ENCODE results near the gene ANTXR1. TPM values are rescaled to one million over a fixed set of nuclear protein-coding genes. Genes with fewer than 3 reads are reported as not detected.
A peak's percentile ranks its signal among the peaks of the same experiment; 100 is the strongest.

The ANTXR1 gene
- total RNA-seq, 1 donor from 2014 or later, result 61.1 TPM

GRCh38 chr2:69177785-69178636 is 165.0 kb downstream of the ANTXR1 start:
- peak overlapping the region; percentile 26 for H3K4me3 Mint-ChIP-seq
- no peaks in the 10 kb centered on the region for H3K9me3 Mint-ChIP-seq
- peaks cover 20% of the 10 kb centered on the region for H3K36me3 Mint-ChIP-seq (ENCODE audit: low read depth)
- peak; percentile 21 for DNase-seq (ENCODE audit: low read depth, low spot score)
- TF ChIP-seq, protein P1, sequence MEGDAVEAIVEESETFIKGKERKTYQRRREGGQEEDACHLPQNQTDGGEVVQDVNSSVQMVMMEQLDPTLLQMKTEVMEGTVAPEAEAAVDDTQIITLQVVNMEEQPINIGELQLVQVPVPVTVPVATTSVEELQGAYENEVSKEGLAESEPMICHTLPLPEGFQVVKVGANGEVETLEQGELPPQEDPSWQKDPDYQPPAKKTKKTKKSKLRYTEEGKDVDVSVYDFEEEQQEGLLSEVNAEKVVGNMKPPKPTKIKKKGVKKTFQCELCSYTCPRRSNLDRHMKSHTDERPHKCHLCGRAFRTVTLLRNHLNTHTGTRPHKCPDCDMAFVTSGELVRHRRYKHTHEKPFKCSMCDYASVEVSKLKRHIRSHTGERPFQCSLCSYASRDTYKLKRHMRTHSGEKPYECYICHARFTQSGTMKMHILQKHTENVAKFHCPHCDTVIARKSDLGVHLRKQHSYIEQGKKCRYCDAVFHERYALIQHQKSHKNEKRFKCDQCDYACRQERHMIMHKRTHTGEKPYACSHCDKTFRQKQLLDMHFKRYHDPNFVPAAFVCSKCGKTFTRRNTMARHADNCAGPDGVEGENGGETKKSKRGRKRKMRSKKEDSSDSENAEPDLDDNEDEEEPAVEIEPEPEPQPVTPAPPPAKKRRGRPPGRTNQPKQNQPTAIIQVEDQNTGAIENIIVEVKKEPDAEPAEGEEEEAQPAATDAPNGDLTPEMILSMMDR (conservative IDR thresholded peaks at IDR 0.05), result no peak
- peaks cover 15% of the 10 kb centered on the region for H3K4me1 Mint-ChIP-seq
- no peaks in the 10 kb centered on the region for H3K27me3 Mint-ChIP-seq (ENCODE audit: low read depth)
- peak overlapping the region; percentile 93 for H3K27ac Mint-ChIP-seq (ENCODE audit: unreplicated experiment)

GRCh38 chr2:69178756-69179155 is 165.8 kb downstream of the ANTXR1 start:
- H3K4me3 Mint-ChIP-seq, result no peak overlapping the region
- no peak for DNase-seq (ENCODE audit: low read depth, low spot score)
- H3K36me3 Mint-ChIP-seq (ENCODE audit: low read depth), result peaks cover 24% of the 10 kb centered on the region
- peaks cover 15% of the 10 kb centered on the region for H3K4me1 Mint-ChIP-seq
- no peak overlapping the region for H3K27ac Mint-ChIP-seq (ENCODE audit: unreplicated experiment)
- no peaks in the 10 kb centered on the region for H3K27me3 Mint-ChIP-seq (ENCODE audit: low read depth)
- TF ChIP-seq, protein P1 (conservative IDR thresholded peaks at IDR 0.05), result no peak
- H3K9me3 Mint-ChIP-seq, result no peaks in the 10 kb centered on the region

DNA sequence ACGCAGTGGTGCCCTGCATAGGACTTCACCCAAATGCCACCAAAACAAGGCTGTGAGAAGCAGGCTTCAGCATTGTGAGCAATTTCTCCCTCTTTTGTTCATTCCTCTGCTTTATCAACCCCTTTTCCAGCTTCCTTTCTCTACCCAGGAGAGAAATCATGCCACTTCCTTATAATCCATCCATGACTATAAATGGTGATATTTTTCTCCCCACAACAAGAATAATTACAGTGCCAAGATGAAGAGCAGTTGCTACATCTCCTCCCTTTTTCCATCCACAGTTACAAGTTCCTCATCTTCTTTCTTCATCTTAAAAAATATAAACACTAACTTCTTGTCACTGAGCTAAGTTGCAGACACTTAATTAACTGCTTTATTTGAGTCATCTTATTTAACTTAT is 167.2 kb downstream of the ANTXR1 start:
- TF ChIP-seq, protein P1 (conservative IDR thresholded peaks at IDR 0.05), result no peak
- Mint-ChIP-seq H3K36me3 (ENCODE audit: low read depth) (peaks cover 35% of the 10 kb centered on the region), H3K27ac (ENCODE audit: unreplicated experiment) (no peak overlapping the region), H3K4me1 (peaks cover 15% of the 10 kb centered on the region), H3K9me3 (no peaks in the 10 kb centered on the region), H3K27me3 (ENCODE audit: low read depth) (no peaks in the 10 kb centered on the region), H3K4me3 (no peak overlapping the region)
- DNase-seq (ENCODE audit: low read depth, low spot score), result no peak

GRCh38 chr2:69180974-69181373 is 168.0 kb downstream of the ANTXR1 start:
- Mint-ChIP-seq H3K27ac (ENCODE audit: unreplicated experiment) (no peak overlapping the region), H3K27me3 (ENCODE audit: low read depth) (no peaks in the 10 kb centered on the region), H3K36me3 (ENCODE audit: low read depth) (peaks cover 37% of the 10 kb centered on the region), H3K4me1 (peaks cover 15% of the 10 kb centered on the region), H3K9me3 (no peaks in the 10 kb centered on the region), H3K4me3 (no peak overlapping the region)
- DNase-seq (ENCODE audit: low read depth, low spot score), result no peak
- TF ChIP-seq, protein P1 (conservative IDR thresholded peaks at IDR 0.05), result no peak

DNA sequence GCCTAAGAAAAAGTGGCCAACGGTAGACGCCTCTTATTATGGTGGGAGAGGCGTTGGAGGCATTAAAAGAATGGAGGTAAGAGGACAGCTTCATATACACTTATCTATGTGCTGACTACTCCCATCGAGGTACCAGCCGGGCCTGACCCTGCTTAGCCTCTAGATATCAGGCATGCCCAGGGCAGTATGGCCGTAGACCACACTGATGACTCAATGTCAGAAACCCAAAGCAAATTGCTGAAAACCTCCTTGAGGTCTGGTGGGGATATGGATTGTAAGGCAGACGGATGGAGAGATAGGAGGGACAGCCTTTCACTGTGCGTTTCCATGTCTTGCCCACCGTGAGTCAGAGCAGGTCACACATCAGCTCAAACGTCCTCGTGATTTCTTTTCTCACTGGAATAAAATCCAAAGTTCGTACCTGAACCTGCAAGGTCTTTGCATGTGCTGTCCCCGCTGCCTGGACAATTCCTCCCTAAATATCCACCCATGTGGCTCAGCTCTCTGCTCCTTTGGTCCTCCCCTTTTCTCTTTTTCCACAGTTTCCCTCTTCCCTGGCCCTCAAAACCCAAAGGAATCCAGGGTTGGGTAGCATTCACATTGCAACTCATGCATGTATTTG is 168.9 kb downstream of the ANTXR1 start:
- no peak overlapping the region for H3K4me3 Mint-ChIP-seq
- peaks cover 12% of the 10 kb centered on the region for H3K4me1 Mint-ChIP-seq
- no peak overlapping the region for H3K27ac Mint-ChIP-seq (ENCODE audit: unreplicated experiment)
- no peaks in the 10 kb centered on the region for H3K9me3 Mint-ChIP-seq
- no peak for DNase-seq (ENCODE audit: low read depth, low spot score)
- H3K36me3 Mint-ChIP-seq (ENCODE audit: low read depth), result peaks cover 37% of the 10 kb centered on the region
- no peaks in the 10 kb centered on the region for H3K27me3 Mint-ChIP-seq (ENCODE audit: low read depth)
- TF ChIP-seq, protein P1 (conservative IDR thresholded peaks at IDR 0.05), result no peak

Measured in neural crest cell (in vitro differentiated cells).